ENCODE results near the gene PRR12.

The PRR12 gene

GRCh38 chr19:49651029-49651819 is 60.2 kb downstream of the PRR12 start:
- no peak for DNase-seq

- DNase-seq = no peak
These were observed 61.0 kb downstream of the PRR12 start for GRCh38 chr19:49651820-49652550.

- no peak for DNase-seq
These were observed 61.8 kb downstream of the PRR12 start for GRCh38 chr19:49652551-49653465.

GRCh38 chr19:49653466-49653806 is 62.5 kb downstream of the PRR12 start:
- no peak for DNase-seq

- DNase-seq = no peak
These were observed 63.6 kb downstream of the PRR12 start for GRCh38 chr19:49654581-49654980.

GRCh38 chr19:49655570-49656455 is 64.8 kb downstream of the PRR12 start:
- no peak for DNase-seq

- DNase-seq = no peak
These were observed 65.6 kb downstream of the PRR12 start for GRCh38 chr19:49656456-49657109.

GRCh38 chr19:49657493-49658138 is 66.6 kb downstream of the PRR12 start:
- DNase-seq = no peak

GRCh38 chr19:49658139-49658517 is 67.1 kb downstream of the PRR12 start:
- no peak for DNase-seq

GRCh38 chr19:49658566-49659442 is 67.8 kb downstream of the PRR12 start:
- DNase-seq = no peak

GRCh38 chr19:49660338-49660961 is 69.5 kb downstream of the PRR12 start:
- no peak for DNase-seq

GRCh38 chr19:49662011-49662410 is 71.0 kb downstream of the PRR12 start:
- no peak for DNase-seq

- no peak for DNase-seq
These were observed 72.2 kb downstream of the PRR12 start for GRCh38 chr19:49663224-49663623.

- peak; percentile 96 for DNase-seq
These were observed 73.4 kb downstream of the PRR12 start for GRCh38 chr19:49664171-49665035.

- no peak for DNase-seq
These were observed 74.0 kb downstream of the PRR12 start for GRCh38 chr19:49665036-49665350.

- peak; percentile 99 for DNase-seq
These were observed 74.6 kb downstream of the PRR12 start, which contains the start of the genes BCL2L12 and IRF3 for GRCh38 chr19:49665351-49666119. BCL2L12 (plus strand) TSS chr19:49665933; CDS start chr19:49666693, 760 bp downstream. IRF3 (minus strand) TSS chr19:49665857; CDS start chr19:49664838, 1,019 bp downstream.

- DNase-seq = no peak
These were observed 75.1 kb downstream of the PRR12 start for GRCh38 chr19:49666120-49666444.

GRCh38 chr19:49667473-49667872 is 76.5 kb downstream of the PRR12 start:
- no peak for DNase-seq
